ENCODE measurements around the gene CORO2B. TPM values are rescaled to one million over a fixed set of nuclear protein-coding genes. Genes with fewer than 3 reads are reported as not detected.

The CORO2B gene
- total RNA-seq, 1 donor from 2014 or later, result 19.8 TPM

GRCh38 chr15:68700455-68701123 lies 121.8 kb downstream of the CORO2B start:
- peak; percentile 84 for DNase-seq

- DNase-seq, result no peak
Measured at GRCh38 chr15:68701886-68702285, 123.1 kb downstream of the CORO2B start.

GRCh38 chr15:68704496-68705021 lies 125.8 kb downstream of the CORO2B start:
- no peak for DNase-seq

- no peak for DNase-seq
Measured at GRCh38 chr15:68706256-68706655, 127.5 kb downstream of the CORO2B start.

- DNase-seq, result no peak
Measured at GRCh38 chr15:68706931-68707330, 128.1 kb downstream of the CORO2B start.

- no peak for DNase-seq
Measured at GRCh38 chr15:68707386-68707785, 128.6 kb downstream of the CORO2B start.

GRCh38 chr15:68709876-68710275 lies 131.1 kb downstream of the CORO2B start:
- no peak for DNase-seq

- no peak for DNase-seq
Measured at GRCh38 chr15:68710536-68710935, 131.7 kb downstream of the CORO2B start.

- no peak for DNase-seq
Measured at GRCh38 chr15:68711406-68711805, 132.6 kb downstream of the CORO2B start.

GRCh38 chr15:68712886-68713285 lies 134.1 kb downstream of the CORO2B start:
- DNase-seq, result no peak

- DNase-seq, result no peak
Measured at GRCh38 chr15:68713874-68714273, 135.1 kb downstream of the CORO2B start.

- DNase-seq, result no peak
Measured at GRCh38 chr15:68715111-68715510, 136.3 kb downstream of the CORO2B start.

- DNase-seq, result no peak
Measured at GRCh38 chr15:68717951-68718350, 139.2 kb downstream of the CORO2B start.

GRCh38 chr15:68718468-68718867 lies 139.7 kb downstream of the CORO2B start:
- DNase-seq, result no peak

- no peak for DNase-seq
Measured at GRCh38 chr15:68719051-68719450, 140.3 kb downstream of the CORO2B start.

GRCh38 chr15:68719672-68720071 lies 140.9 kb downstream of the CORO2B start:
- DNase-seq, result no peak

GRCh38 chr15:68721886-68722285 lies 143.1 kb downstream of the CORO2B start:
- no peak for DNase-seq

- DNase-seq, result no peak
Measured at GRCh38 chr15:68725736-68726135, 146.9 kb downstream of the CORO2B start.

- no peak for DNase-seq
Measured at GRCh38 chr15:68726246-68726645, 147.5 kb downstream of the CORO2B start.

GRCh38 chr15:68729789-68730411 lies 151.1 kb downstream of the CORO2B start:
- peak; percentile 50 for DNase-seq

- peak; percentile 49 for DNase-seq
Measured at GRCh38 chr15:68730471-68730919, 151.7 kb downstream of the CORO2B start.

- DNase-seq, result no peak
Measured at GRCh38 chr15:68730976-68731897, 152.4 kb downstream of the CORO2B start.

- DNase-seq, result no peak
Measured at GRCh38 chr15:68732451-68732850, 153.7 kb downstream of the CORO2B start.
